HepG2 (cell line): ENCODE data around the gene ANKIB1. TPM values are rescaled to one million over a fixed set of nuclear protein-coding genes. Genes with fewer than 3 reads are reported as not detected.

Experiments used
- ATAC-seq: fragments of 200-7000 bp; cut with Tn5 transposase; 3 replicates; pipeline ENCODE4 v1.9.1; 2020; ENCODE audit warnings: mild to moderate bottlenecking, moderate library complexity
- BruUV-seq: library from RNA; stranded (reverse); fragments of 400-500 nt; replicated peaks from 2 replicates; lab custom pipeline; 2021; lab: Mats Ljungman, UMichigan
- CTCF ChIA-PET: fragments of 300-600 bp; formaldehyde crosslinking; extraction: SDS; loops from one replicate; lab custom pipeline; 2021; ENCODE audit warnings: low total read pairs, inconsistent platforms, low intra/inter-chr PET ratio; lab: Yijun Ruan, JAX
- POLR2A ChIA-PET: fragments of 350-600 bp; sonication (Branson Sonifier 250); formaldehyde crosslinking; loops from one replicate; lab custom pipeline; 2020; ENCODE audit warnings: antibody characterized with exemption, inconsistent platforms; lab: Yijun Ruan, JAX
- DNase-seq: peaks from one replicate; pipeline ENCODE4 v3.0.0-alpha.2; 2015; ENCODE audit warnings: low spot score
- FAIRE-seq: peaks from 3 replicates; lab custom pipeline; 2011; peaks lifted over from hg19 to GRCh38; lab: Jason Lieb, UNC
- H2AFZ ChIP-seq: one replicate; pipeline ENCODE4 v1.6.1; 2011; ENCODE audit warnings: low read length, inconsistent platforms
- H3K27ac ChIP-seq: fragments of 300-600 bp; 3 replicates; pipeline ENCODE4 v1.8.0; 2011; ENCODE audit warnings: mixed run types, mild to moderate bottlenecking, mixed read lengths, low read length, inconsistent platforms; ENCODE audit not compliant: insufficient read depth; ENCODE audit errors: extremely low read length
- H3K27me3 ChIP-seq, 2 experiments: fragments of 200-600 bp in 1 of 2; 2 replicates in 1 of 2; 3 replicates in 1 of 2; pipeline versions ENCODE4 v1.6.0 to v1.8.0; 2011; ENCODE audit warnings: low read length in 2 of 2, mild to moderate bottlenecking in 2 of 2, moderate library complexity in 2 of 2, inconsistent platforms in 1 of 2; ENCODE audit not compliant: insufficient read depth in 2 of 2, control insufficient read depth in 1 of 2
- H3K36me3 ChIP-seq, 2 experiments: fragments of 200-600 bp in 1 of 2; replicated peaks in 1 of 2; 2 replicates in 1 of 2; 3 replicates in 1 of 2; pipeline versions ENCODE4 v1.5.1 to v1.8.0; 2011; ENCODE audit warnings: low read length in 2 of 2, inconsistent platforms in 1 of 2; ENCODE audit not compliant: insufficient read depth in 2 of 2, control insufficient read depth in 1 of 2
- H3K4me1 ChIP-seq: 2 replicates; pipeline ENCODE4 v1.5.1; 2012; ENCODE audit warnings: low read length, inconsistent platforms; ENCODE audit not compliant: insufficient read depth
- H3K4me2 ChIP-seq: 2 replicates; pipeline ENCODE4 v1.6.0; 2011; ENCODE audit warnings: low read depth, low read length, inconsistent platforms
- H3K4me3 ChIP-seq, 3 experiments: fragments of 200-600 bp in 1 of 3; sonication (generic), shearing (Covaris generic) in 1 of 3; replicated peaks in 1 of 3; 2 replicates each; pipeline ENCODE4 v1.5.1; 2011 to 2016; ENCODE audit warnings: low read length in 3 of 3, inconsistent platforms in 2 of 3, low read depth in 2 of 3, mild to moderate bottlenecking in 2 of 3, control low read depth in 1 of 3, mixed read lengths in 1 of 3; ENCODE audit not compliant: insufficient read depth in 1 of 3
- H3K79me2 ChIP-seq: one replicate; pipeline ENCODE4 v1.6.1; 2011; ENCODE audit warnings: low read length, inconsistent platforms; ENCODE audit not compliant: insufficient read depth
- H3K9ac ChIP-seq: 2 replicates; pipeline ENCODE4 v1.6.0; 2011; ENCODE audit warnings: mild to moderate bottlenecking, low read depth, low read length, inconsistent platforms; ENCODE audit not compliant: insufficient read depth
- H3K9me3 ChIP-seq: 2 replicates; pipeline ENCODE4 v1.5.1; 2012; ENCODE audit warnings: mild to moderate bottlenecking, low read length
- H4K20me1 ChIP-seq: 2 replicates; pipeline ENCODE4 v1.6.0; 2011; ENCODE audit warnings: inconsistent platforms, mild to moderate bottlenecking, low read length, moderate library complexity; ENCODE audit not compliant: insufficient read depth
- ATF7 ChIP-seq, 2 experiments: fragments of 450-650 bp in 1 of 2; sonication (generic) in 1 of 2; formaldehyde crosslinking in 1 of 2; IDR thresholded peaks; 2 replicates each; pipeline versions ENCODE4 v1.4.0 to v1.6.1; 2016 to 2020; ENCODE audit warnings: antibody characterized with exemption in 1 of 2, mild to moderate bottlenecking in 1 of 2, missing genetic modification reagents in 1 of 2
- BATF2 ChIP-seq: sonication (generic); formaldehyde crosslinking; IDR thresholded peaks from 2 replicates; pipeline ENCODE4 v1.8.0; 2022; ENCODE audit warnings: mild to moderate bottlenecking, missing genetic modification reagents, moderate library complexity
- CHD2 ChIP-seq: IDR thresholded peaks from 2 replicates; pipeline ENCODE4 v1.6.1; 2011; ENCODE audit warnings: low read depth, low read length, improper control_type of control experiment
- KDM3A ChIP-seq: IDR thresholded peaks from 2 replicates; pipeline ENCODE4 v1.6.1; 2018; ENCODE audit warnings: low read depth, missing compliant biosample characterization
- PBX3 ChIP-seq: sonication (generic); formaldehyde crosslinking; IDR thresholded peaks from 2 replicates; pipeline ENCODE4 v1.8.1; 2023; ENCODE audit warnings: missing genetic modification reagents, inconsistent platforms, borderline replicate concordance
- PRDM10 ChIP-seq: sonication (generic); formaldehyde crosslinking; IDR thresholded peaks from 2 replicates; pipeline ENCODE4 v1.4.0; 2020; ENCODE audit warnings: low read depth, missing genetic modification reagents
- THAP9 ChIP-seq: sonication (generic); formaldehyde crosslinking; IDR thresholded peaks from 2 replicates; pipeline ENCODE4; 2020; ENCODE audit warnings: missing genetic modification reagents, mild to moderate bottlenecking, borderline replicate concordance
- in situ Hi-C: cut with HindIII; loops from 2 replicates; pipeline ENCODE4 v1.10.0; 2017; ENCODE audit warnings: low pct_unique_long_range_greater_than_20kb; ENCODE audit not compliant: extremely low pct_ligation_motif_present
- intact Hi-C: fragments of 100-400 bp; cut with micrococcal nuclease; formaldehyde crosslinking; loops from one replicate; pipeline ENCODE4 v1.10.0; 2022; ENCODE audit not compliant: unreplicated experiment
- polyA plus RNA-seq, 8 experiments: library from polyadenylated mRNA; depleted of rRNA in 3 of 8; stranded (reverse) in 7 of 8; unstranded in 1 of 8; fragments of >200 nt; fragmentation: Illumina TruSeq in 4 of 8; extraction: Trizol in 4 of 8; gene quantifications; 2 replicates each; pipeline versions ENCODE4 v1.2.1 to v1.2.3, GENCODE V29; 2011 to 2016; ENCODE audit warnings: low read depth in 4 of 8, missing spikeins in 1 of 8, mixed read lengths in 1 of 8; ENCODE audit not compliant: insufficient read depth in 1 of 8
- total RNA-seq, 5 experiments: library from RNA; depleted of rRNA; stranded (reverse); fragments of >200 nt; fragmentation: Illumina TruSeq; extraction: Trizol; gene quantifications; 2 replicates each; pipeline ENCODE4 v1.2.3, GENCODE V29; 2016; ENCODE audit warnings: low read depth in 1 of 5

The ANKIB1 gene
- total and polyA plus RNA-seq, 2 of the 13 experiments (the other 11 are each of a cell fraction or from before 2014, with no cell fraction given) = 28.7 to 29.6 TPM

GRCh38 chr7:92335574-92335973 is 89.8 kb downstream of the ANKIB1 start:
- H3K4me2 ChIP-seq = no peak overlapping the region
- H3K4me3 ChIP-seq = no peak overlapping the region
- H3K9ac ChIP-seq = no peak overlapping the region
- H3K9me3 ChIP-seq = no peaks in the 10 kb centered on the region
- POLR2A ChIA-PET = no interaction called here
- CTCF ChIA-PET = no interaction called here
- H3K27me3 ChIP-seq = no peaks in the 10 kb centered on the region
- DNase-seq (no peak), ATAC-seq (no peak), FAIRE-seq (no peak)
- BruUV-seq = no TSS peak
- H3K36me3 ChIP-seq = 0 out of 5 replicates have a peak, but pooled peaks cover 0 to 6% of the 10 kb centered on the region in 2 experiments
- H3K27ac ChIP-seq = no peak overlapping the region
- peaks cover 14% of the 10 kb centered on the region for H3K4me1 ChIP-seq
- H4K20me1 ChIP-seq = no peaks in the 10 kb centered on the region
- intact Hi-C loops = no loop called here
- in situ Hi-C loops = no loop called here
- H2AFZ ChIP-seq = no peak overlapping the region
- no peaks in the 10 kb centered on the region for H3K79me2 ChIP-seq
- TF ChIP-seq CHD2 (no peak), PRDM10 (CRISPR knock-in tag) (no peak), ATF7 (IDR thresholded peaks at IDR 0.05) (no peak), ATF7 (CRISPR knock-in tag; IDR thresholded peaks at IDR 0.05) (no peak), BATF2 (CRISPR knock-in tag) (no peak), THAP9 (CRISPR knock-in tag) (no peak), PBX3 (no peak), KDM3A (CRISPR knock-in tag) (no peak)
